Measurements from ENCODE around the gene RAD1. TPM values are rescaled to one million over a fixed set of nuclear protein-coding genes. Genes with fewer than 3 reads are reported as not detected.
A peak's percentile ranks its signal among the peaks of the same experiment; 100 is the strongest.

RAD1 gene
- total and polyA plus RNA-seq, 12 donors: 10.5 to 42.2 (median 24.5) TPM

DNA sequence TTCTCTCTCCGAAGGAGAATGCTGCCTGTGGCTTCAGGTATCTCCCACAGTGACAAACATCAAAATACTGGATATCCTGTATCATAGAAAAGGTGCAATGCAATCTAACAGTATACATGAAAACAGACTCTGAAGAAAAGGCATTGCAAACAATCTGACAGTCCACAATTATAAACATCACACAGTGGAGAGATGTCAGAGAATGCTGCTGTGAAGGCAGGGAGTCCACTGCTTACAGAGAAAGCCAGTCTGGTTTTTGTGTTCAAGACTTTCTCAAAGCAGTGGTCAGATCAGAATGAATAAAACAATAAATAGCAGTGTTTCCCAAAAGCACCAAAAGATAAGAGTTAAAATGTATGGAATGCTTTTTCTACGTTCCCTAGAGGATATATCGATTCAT, 47.6 kb downstream of the RAD1 start:
- Histone ChIP-seq H3K27ac (no peak overlapping the region), H3K4me1 (replicated peaks in 1 of 2) (peaks cover 5 to 16% of the 10 kb centered on the region in 2 donors), H3K36me3 (replicated peaks in 1 of 2) (no peaks in the 10 kb centered on the region), H3K4me3 (no peak overlapping the region), H3K9me3 (replicated peaks in 1 of 3) (no peaks in the 10 kb centered on the region), H3K27me3 (no peaks in the 10 kb centered on the region)
- TF ChIP-seq POLR2A (IDR thresholded peaks at IDR 0.05): no peak
- TF ChIP-seq, protein P1, sequence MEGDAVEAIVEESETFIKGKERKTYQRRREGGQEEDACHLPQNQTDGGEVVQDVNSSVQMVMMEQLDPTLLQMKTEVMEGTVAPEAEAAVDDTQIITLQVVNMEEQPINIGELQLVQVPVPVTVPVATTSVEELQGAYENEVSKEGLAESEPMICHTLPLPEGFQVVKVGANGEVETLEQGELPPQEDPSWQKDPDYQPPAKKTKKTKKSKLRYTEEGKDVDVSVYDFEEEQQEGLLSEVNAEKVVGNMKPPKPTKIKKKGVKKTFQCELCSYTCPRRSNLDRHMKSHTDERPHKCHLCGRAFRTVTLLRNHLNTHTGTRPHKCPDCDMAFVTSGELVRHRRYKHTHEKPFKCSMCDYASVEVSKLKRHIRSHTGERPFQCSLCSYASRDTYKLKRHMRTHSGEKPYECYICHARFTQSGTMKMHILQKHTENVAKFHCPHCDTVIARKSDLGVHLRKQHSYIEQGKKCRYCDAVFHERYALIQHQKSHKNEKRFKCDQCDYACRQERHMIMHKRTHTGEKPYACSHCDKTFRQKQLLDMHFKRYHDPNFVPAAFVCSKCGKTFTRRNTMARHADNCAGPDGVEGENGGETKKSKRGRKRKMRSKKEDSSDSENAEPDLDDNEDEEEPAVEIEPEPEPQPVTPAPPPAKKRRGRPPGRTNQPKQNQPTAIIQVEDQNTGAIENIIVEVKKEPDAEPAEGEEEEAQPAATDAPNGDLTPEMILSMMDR (IDR thresholded peaks at IDR 0.05): no peak
- WGBS, 4 donors: 86 to 93% (median 91%) methylated on average over 3 of the region's 3 CpGs
- no peak for DNase-seq
- intact Hi-C loops (cut with DNase I): no loop called here

DNA sequence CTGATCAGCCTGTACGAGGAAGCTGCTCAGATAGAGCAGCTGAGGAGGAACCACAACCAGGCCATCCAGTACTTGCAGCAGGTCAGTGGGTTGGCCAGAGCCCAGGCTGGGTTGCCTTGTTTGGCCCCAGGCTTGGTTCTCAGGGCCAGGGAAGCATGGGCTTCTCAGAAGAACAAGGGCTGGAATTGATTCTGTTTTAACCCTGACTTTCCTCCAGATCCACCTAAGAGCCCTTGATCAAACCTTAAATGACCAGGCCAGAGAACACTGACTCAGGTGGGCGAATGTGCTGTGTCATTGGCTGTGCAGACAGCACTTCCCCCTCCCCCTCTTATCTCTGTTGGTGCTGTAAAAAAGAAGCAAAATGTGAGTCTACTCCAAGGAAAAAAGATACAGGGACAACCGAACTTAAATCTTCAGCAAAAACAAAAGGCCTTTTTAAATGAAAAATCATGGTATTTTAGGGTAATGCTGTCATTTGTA, 48.3 kb downstream of the RAD1 start:
- no peak overlapping the region for H3K4me3 ChIP-seq
- H3K36me3 ChIP-seq (replicated peaks in 1 of 2): no peaks in the 10 kb centered on the region
- no peak for TF ChIP-seq POLR2A (IDR thresholded peaks at IDR 0.05)
- TF ChIP-seq, protein P1 (IDR thresholded peaks at IDR 0.05): no peak
- H3K4me1 ChIP-seq (replicated peaks in 1 of 2): peaks cover 5 to 16% of the 10 kb centered on the region in 2 donors
- 47 to 58% (median 52%) methylated on average over 3 of the region's 3 CpGs for WGBS, 4 donors
- intact Hi-C loops (cut with DNase I): no loop called here
- H3K9me3 ChIP-seq (replicated peaks in 1 of 3): no peaks in the 10 kb centered on the region
- H3K27me3 ChIP-seq: no peaks in the 10 kb centered on the region
- H3K27ac ChIP-seq: peak overlapping the region in 1 of 5 donors; percentile 54
- DNase-seq: peak in 6 of 7 donors; percentile 15 to 63 (median 38)

DNA sequence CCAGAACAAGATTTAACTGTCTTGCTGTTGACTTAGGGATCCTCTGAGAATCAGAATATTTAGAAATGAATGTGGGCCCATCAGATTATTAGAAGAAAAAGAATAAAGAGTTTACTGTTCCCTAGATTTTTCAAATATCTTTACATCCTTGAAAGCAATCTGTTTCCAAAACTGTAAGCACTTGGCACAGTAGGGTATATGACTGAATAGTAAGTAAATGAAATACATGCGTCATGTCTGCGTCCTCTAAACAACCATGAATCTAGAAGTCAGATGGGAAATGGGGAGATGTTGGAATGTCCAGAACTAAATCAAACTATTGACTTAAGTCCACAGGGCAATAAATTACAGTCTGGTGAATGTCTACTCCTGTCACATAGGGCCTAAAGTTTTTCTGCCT, 50.2 kb downstream of the RAD1 start:
- peaks cover 5 to 16% of the 10 kb centered on the region in 2 donors for H3K4me1 ChIP-seq (replicated peaks in 1 of 2)
- no peaks in the 10 kb centered on the region for H3K36me3 ChIP-seq (replicated peaks in 1 of 2)
- H3K9me3 ChIP-seq (replicated peaks in 1 of 3): no peaks in the 10 kb centered on the region
- intact Hi-C loops (cut with DNase I): no loop called here
- no peak for TF ChIP-seq POLR2A (IDR thresholded peaks at IDR 0.05)
- TF ChIP-seq, protein P1 (IDR thresholded peaks at IDR 0.05): no peak
- H3K27ac ChIP-seq: no peak overlapping the region
- DNase-seq: no peak
- no peak overlapping the region for H3K4me3 ChIP-seq
- no peaks in the 10 kb centered on the region for H3K27me3 ChIP-seq
- 86 to 93% (median 92%) methylated on average over 2 of the region's 2 CpGs for WGBS, 4 donors

DNA sequence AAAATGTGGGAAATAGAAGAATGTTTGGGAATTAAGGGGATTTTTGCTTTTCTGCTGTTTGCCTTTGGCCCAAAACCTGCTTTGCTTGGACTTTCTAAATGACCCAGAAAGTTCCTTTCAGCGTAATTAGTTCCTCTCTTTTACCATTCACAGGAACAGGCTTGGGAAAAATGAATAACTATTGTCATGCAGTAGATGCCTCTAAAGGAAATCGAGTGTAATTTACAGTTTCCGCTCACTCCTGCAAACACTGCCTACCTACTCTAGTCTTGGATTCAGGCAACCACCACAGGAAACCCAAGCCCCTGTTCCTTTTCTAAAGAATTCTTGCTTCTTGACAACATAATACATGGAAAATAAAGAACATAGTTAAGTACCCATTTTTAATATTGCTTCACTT, 51.4 kb downstream of the RAD1 start:
- 54 to 79% (median 65%) methylated on average over 3 of the region's 3 CpGs for WGBS, 4 donors
- intact Hi-C loops (cut with DNase I): no loop called here
- Histone ChIP-seq H3K36me3 (replicated peaks in 1 of 2) (no peaks in the 10 kb centered on the region), H3K4me1 (replicated peaks in 1 of 2) (peaks cover 5 to 12% of the 10 kb centered on the region in 2 donors), H3K27ac (no peak overlapping the region), H3K9me3 (replicated peaks in 1 of 3) (no peaks in the 10 kb centered on the region), H3K27me3 (no peaks in the 10 kb centered on the region), H3K4me3 (no peak overlapping the region)
- DNase-seq: no peak
- no peak for TF ChIP-seq POLR2A (IDR thresholded peaks at IDR 0.05)
- TF ChIP-seq, protein P1 (IDR thresholded peaks at IDR 0.05): no peak

Measured in adrenal gland (tissue), 12 donors.